ENCODE results near the gene AGAP3.

AGAP3 gene

GRCh38 chr7:151178236-151178635 lies 92.0 kb downstream of the AGAP3 start:
- DNase-seq (ENCODE audit: low read depth), result no peak
- no peak for TF ChIP-seq CTCF (IDR thresholded peaks at IDR 0.05; ENCODE audit: low read depth, low read length, missing control alignments)
- in situ Hi-C loops (cut with HindIII; ENCODE audit: low sequenced_read_pairs), result no loop called here

GRCh38 chr7:151178831-151179230 lies 92.6 kb downstream of the AGAP3 start:
- in situ Hi-C loops (cut with HindIII; ENCODE audit: low sequenced_read_pairs), result no loop called here
- no peak for TF ChIP-seq CTCF (IDR thresholded peaks at IDR 0.05; ENCODE audit: low read depth, low read length, missing control alignments)
- no peak overlapping the region for H3K4me3 ChIP-seq (ENCODE audit: low read depth, low read length)
- DNase-seq (ENCODE audit: low read depth), result no peak

More at GRCh38 chr7:151178236-151178635, 92.0 kb downstream of the AGAP3 start:
- no peak overlapping the region for H3K4me3 ChIP-seq (ENCODE audit: low read depth, low read length)

- TF ChIP-seq CTCF (IDR thresholded peaks at IDR 0.05; ENCODE audit: low read depth, low read length, missing control alignments), result no peak
- in situ Hi-C loops (cut with HindIII; ENCODE audit: low sequenced_read_pairs), result no loop called here
- no peak for DNase-seq (ENCODE audit: low read depth)
- no peak overlapping the region for H3K4me3 ChIP-seq (ENCODE audit: low read depth, low read length)
These were observed 93.1 kb downstream of the AGAP3 start for GRCh38 chr7:151179287-151179860.

- DNase-seq (ENCODE audit: low read depth), result no peak
- in situ Hi-C loops (cut with HindIII; ENCODE audit: low sequenced_read_pairs), result no loop called here
- H3K4me3 ChIP-seq (ENCODE audit: low read depth, low read length), result no peak overlapping the region
- no peak for TF ChIP-seq CTCF (IDR thresholded peaks at IDR 0.05; ENCODE audit: low read depth, low read length, missing control alignments)
These were observed 93.7 kb downstream of the AGAP3 start for GRCh38 chr7:151179946-151180345.

GRCh38 chr7:151181011-151181431 lies 94.7 kb downstream of the AGAP3 start:
- DNase-seq (ENCODE audit: low read depth), result no peak
- in situ Hi-C loops (cut with HindIII; ENCODE audit: low sequenced_read_pairs), result no loop called here

GRCh38 chr7:151185762-151186639 lies 99.7 kb downstream of the AGAP3 start:
- no peak for DNase-seq (ENCODE audit: low read depth)
- in situ Hi-C loops (cut with HindIII; ENCODE audit: low sequenced_read_pairs), result no loop called here
- TF ChIP-seq CTCF (IDR thresholded peaks at IDR 0.05; ENCODE audit: low read depth, low read length, missing control alignments), result no peak
- no peak overlapping the region for H3K4me3 ChIP-seq (ENCODE audit: low read depth, low read length)

More at GRCh38 chr7:151181011-151181431, 94.7 kb downstream of the AGAP3 start:
- TF ChIP-seq CTCF (IDR thresholded peaks at IDR 0.05; ENCODE audit: low read depth, low read length, missing control alignments), result no peak
- H3K4me3 ChIP-seq (ENCODE audit: low read depth, low read length), result no peak overlapping the region
